ENCODE data around the gene SF3B5.
"Not testable (repeated sequence)": the region's sequence is repeated elsewhere in the genome, so short reads cannot be mapped to it uniquely, and the experiment has no call there.

The SF3B5 gene

GRCh38 chr6:144062786-144063185 is 32.6 kb downstream of the SF3B5 start:
- no peak for DNase-seq

GRCh38 chr6:144059139-144059538 is 36.2 kb downstream of the SF3B5 start:
- DNase-seq, result no peak

GRCh38 chr6:144055121-144055931 is 40.0 kb downstream of the SF3B5 start:
- DNase-seq, result peak; percentile 17

- no peak for DNase-seq
Measured at GRCh38 chr6:144053601-144054000, 41.8 kb downstream of the SF3B5 start.

GRCh38 chr6:144052488-144052887 is 42.9 kb downstream of the SF3B5 start:
- no peak for DNase-seq

- no peak for DNase-seq
Measured at GRCh38 chr6:144049386-144049785, 46.0 kb downstream of the SF3B5 start.

- no peak for DNase-seq
Measured at GRCh38 chr6:144047688-144048087, 47.7 kb downstream of the SF3B5 start.

- not testable (repeated sequence) for DNase-seq
Measured at GRCh38 chr6:144046672-144047071, 48.7 kb downstream of the SF3B5 start.

- DNase-seq, result not testable (repeated sequence)
Measured at GRCh38 chr6:144044989-144045388, 50.4 kb downstream of the SF3B5 start.
